Fibroblast of mammary gland (primary cell): ENCODE measurements around the gene ACOX3.

ENCODE experiments used
- DNase-seq: peaks from one replicate; pipeline ENCODE4 v3.0.0-alpha.2; 2010; ENCODE audit warnings: low read depth
- H3K4me3 ChIP-seq: 2 replicates; pipeline ENCODE4 v1.5.1; 2011; ENCODE audit warnings: low read depth, mild to moderate bottlenecking, low read length, moderate library complexity; ENCODE audit not compliant: control insufficient read depth
- TF ChIP-seq, protein P1 (sequence below): conservative IDR thresholded peaks from 2 replicates; pipeline ENCODE4 v1.5.1; 2011; ENCODE audit warnings: low read depth, low read length, inconsistent platforms; ENCODE audit not compliant: control insufficient read depth, insufficient read depth

The ACOX3 gene

DNA sequence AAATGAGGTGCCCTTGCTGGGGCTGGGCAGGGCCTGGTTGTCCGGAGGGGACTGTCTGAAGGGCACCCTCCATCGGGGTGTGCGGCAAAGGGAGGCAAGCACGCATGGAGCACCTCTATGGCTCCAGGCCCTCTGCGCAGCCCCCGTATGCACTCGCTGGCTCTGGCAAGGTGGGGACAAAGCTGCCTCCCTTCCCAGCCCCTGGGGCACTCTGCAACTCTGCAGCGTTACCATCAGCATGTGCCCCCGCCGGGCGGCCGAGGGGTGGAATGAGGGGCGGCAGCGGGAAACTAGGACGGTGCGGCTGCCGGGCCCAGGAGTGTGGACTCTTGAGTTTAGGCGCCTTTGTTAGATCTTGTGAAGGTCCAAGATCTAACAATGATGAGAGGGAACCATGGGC is 26.5 kb upstream of the ACOX3 start:
- TF ChIP-seq, protein P1, sequence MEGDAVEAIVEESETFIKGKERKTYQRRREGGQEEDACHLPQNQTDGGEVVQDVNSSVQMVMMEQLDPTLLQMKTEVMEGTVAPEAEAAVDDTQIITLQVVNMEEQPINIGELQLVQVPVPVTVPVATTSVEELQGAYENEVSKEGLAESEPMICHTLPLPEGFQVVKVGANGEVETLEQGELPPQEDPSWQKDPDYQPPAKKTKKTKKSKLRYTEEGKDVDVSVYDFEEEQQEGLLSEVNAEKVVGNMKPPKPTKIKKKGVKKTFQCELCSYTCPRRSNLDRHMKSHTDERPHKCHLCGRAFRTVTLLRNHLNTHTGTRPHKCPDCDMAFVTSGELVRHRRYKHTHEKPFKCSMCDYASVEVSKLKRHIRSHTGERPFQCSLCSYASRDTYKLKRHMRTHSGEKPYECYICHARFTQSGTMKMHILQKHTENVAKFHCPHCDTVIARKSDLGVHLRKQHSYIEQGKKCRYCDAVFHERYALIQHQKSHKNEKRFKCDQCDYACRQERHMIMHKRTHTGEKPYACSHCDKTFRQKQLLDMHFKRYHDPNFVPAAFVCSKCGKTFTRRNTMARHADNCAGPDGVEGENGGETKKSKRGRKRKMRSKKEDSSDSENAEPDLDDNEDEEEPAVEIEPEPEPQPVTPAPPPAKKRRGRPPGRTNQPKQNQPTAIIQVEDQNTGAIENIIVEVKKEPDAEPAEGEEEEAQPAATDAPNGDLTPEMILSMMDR = no peak
- no peak overlapping the region for H3K4me3 ChIP-seq
- DNase-seq = no peak

GRCh38 chr4:8465615-8466611 is 25.4 kb upstream of the ACOX3 start:
- no peak for DNase-seq
- TF ChIP-seq, protein P1 = no peak
- no peak overlapping the region for H3K4me3 ChIP-seq

- TF ChIP-seq, protein P1 = no peak
- H3K4me3 ChIP-seq = no peak overlapping the region
- no peak for DNase-seq
These were observed 23.9 kb upstream of the ACOX3 start for GRCh38 chr4:8464381-8464780.

- TF ChIP-seq, protein P1 = no peak
- H3K4me3 ChIP-seq = no peak overlapping the region
- no peak for DNase-seq
These were observed 23.3 kb upstream of the ACOX3 start for GRCh38 chr4:8463811-8464210.

DNA sequence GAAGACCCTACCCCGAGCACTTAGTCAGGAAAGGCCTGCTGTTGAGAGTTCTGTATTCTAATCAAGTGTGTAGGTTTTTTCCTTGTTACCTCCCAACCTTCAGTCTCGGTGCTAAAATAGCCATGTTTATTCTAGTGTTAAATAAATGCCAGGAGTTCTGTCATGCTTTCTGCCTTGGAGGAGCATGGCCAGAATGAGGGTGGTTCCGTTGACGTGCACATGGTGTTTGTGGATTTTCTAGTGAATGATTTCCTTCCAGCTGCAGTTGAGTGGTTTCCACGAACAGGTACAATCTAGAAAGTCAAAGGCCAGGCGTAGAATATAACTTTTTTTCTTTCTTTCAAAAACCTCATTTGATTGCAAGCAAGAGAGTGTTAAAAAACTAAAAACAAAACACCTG is 21.1 kb upstream of the ACOX3 start:
- H3K4me3 ChIP-seq = no peak overlapping the region
- TF ChIP-seq, protein P1 = no peak
- no peak for DNase-seq

DNA sequence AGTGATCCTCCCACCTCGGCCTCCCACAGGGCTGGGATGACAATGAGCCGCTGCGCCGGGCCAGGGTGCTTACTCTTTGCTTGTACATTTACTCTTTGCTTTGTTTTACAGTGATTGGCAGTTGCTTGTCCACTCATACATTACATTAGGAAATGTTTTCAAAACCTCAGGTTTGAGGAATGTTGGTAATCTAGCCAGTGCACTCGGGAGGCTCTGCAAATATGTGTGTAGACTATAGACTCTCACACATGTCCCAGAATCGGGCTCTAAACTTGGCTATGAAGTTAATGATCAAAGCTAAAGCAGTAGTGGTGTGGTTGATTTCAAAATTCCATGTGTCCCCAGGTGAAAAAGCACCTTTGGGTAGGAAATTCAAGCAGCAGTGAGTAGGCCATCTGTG is 20.6 kb upstream of the ACOX3 start:
- H3K4me3 ChIP-seq = no peak overlapping the region
- DNase-seq = no peak
- TF ChIP-seq, protein P1 = no peak
